Measurements from ENCODE around the gene FRYL. TPM values are rescaled to one million over a fixed set of nuclear protein-coding genes. Genes with fewer than 3 reads are reported as not detected.

FRYL gene
- total and polyA plus RNA-seq, 2 experiments from 2014 or later, result 15.7 to 82.3 TPM

- Histone ChIP-seq H4K20me1 (ENCODE audit: insufficient read depth, poor library complexity, severe bottlenecking) (peaks cover 4% of the 10 kb centered on the region), H3K79me2 (peaks cover 79% of the 10 kb centered on the region)
- WGBS (ENCODE audit: low lambda C conversion rate, missing lambda C conversion rate), result 85% methylated on average over 1 of the region's 1 CpG
Measured at GRCh38 chr4:48753159-48753558, 26.9 kb downstream of the FRYL start.

DNA sequence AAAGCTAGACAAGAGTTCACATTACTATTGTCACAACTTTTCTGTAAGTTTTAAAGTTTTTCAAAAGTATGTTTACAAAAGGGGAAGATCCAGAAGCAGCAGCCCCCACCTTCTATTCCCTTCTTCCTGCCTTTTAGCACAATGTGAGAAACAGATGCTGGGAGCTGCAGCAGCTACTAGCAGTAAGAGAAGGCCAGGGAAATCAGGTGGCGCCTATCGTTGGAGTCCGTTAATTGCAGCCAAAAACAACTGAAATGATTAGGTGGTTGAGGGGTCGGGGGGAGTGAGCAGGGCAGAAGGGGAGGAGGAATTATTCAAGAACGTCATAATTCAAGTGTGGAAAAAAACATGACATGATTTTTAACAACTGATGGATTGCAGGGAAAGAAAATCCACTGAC, 27.4 kb downstream of the FRYL start:
- no peaks in the 10 kb centered on the region for H3K9me3 ChIP-seq (ENCODE audit: low read depth)
- DNase-seq (ENCODE audit: low spot score), result no peak
- no peak overlapping the region for H3K4me2 ChIP-seq
- no peak overlapping the region for H3K4me3 ChIP-seq
- WGBS (ENCODE audit: low lambda C conversion rate, missing lambda C conversion rate), result 60% methylated on average over 5 of the region's 5 CpGs
- TF ChIP-seq CTCF (IDR thresholded peaks at IDR 0.05; ENCODE audit: poor library complexity), result no peak
- no peak for TF ChIP-seq EZH2 (IDR thresholded peaks at IDR 0.05; ENCODE audit: borderline replicate concordance)
- TF ChIP-seq EZH2phosphoT487 (IDR thresholded peaks at IDR 0.05; ENCODE audit: low read depth, severe bottlenecking, unreplicated experiment), result no peak
- peaks cover 4% of the 10 kb centered on the region for H4K20me1 ChIP-seq (ENCODE audit: insufficient read depth, poor library complexity, severe bottlenecking)
- H3K4me1 ChIP-seq (ENCODE audit: insufficient read depth), result no peaks in the 10 kb centered on the region
- no peak overlapping the region for H3K27ac ChIP-seq
- no peaks in the 10 kb centered on the region for H3K36me3 ChIP-seq (replicated peaks; ENCODE audit: insufficient read depth, low read depth)
- no peak overlapping the region for H2AFZ ChIP-seq
- no peaks in the 10 kb centered on the region for H3K27me3 ChIP-seq
- no peaks in the 10 kb centered on the region for H3K9me2 ChIP-seq (replicated peaks; ENCODE audit: insufficient read depth)
- H3K79me2 ChIP-seq, result peaks cover 80% of the 10 kb centered on the region

More at GRCh38 chr4:48753159-48753558, 26.9 kb downstream of the FRYL start:
- no peak overlapping the region for H3K4me3 ChIP-seq
- no peaks in the 10 kb centered on the region for H3K36me3 ChIP-seq (replicated peaks; ENCODE audit: insufficient read depth, low read depth)
- H3K27me3 ChIP-seq, result no peaks in the 10 kb centered on the region
- no peaks in the 10 kb centered on the region for H3K4me1 ChIP-seq (ENCODE audit: insufficient read depth)
- no peak overlapping the region for H2AFZ ChIP-seq
- no peak for TF ChIP-seq EZH2phosphoT487 (IDR thresholded peaks at IDR 0.05; ENCODE audit: low read depth, severe bottlenecking, unreplicated experiment)
- no peaks in the 10 kb centered on the region for H3K9me2 ChIP-seq (replicated peaks; ENCODE audit: insufficient read depth)
- no peak overlapping the region for H3K27ac ChIP-seq
- H3K9me3 ChIP-seq (ENCODE audit: low read depth), result no peaks in the 10 kb centered on the region
- no peak for DNase-seq (ENCODE audit: low spot score)
- no peak overlapping the region for H3K4me2 ChIP-seq

DNA sequence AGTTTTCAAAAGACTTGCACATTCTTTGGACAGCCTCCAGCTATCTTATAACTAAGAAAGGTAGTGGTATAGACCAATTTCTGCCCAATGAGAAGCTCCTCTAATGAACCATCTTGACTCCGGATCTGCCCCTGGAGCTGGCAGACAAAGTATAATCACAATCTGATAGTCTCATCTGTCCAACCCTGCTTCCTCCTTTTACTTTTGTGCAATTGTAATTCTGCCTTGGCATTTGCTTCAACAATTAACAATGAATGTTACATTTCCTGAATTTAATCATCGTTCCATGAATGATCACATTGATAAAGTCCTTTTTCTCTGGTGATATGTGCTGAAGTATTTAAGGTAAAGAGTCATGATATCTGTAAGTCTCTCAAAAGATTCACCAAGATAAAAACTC, 27.8 kb downstream of the FRYL start:
- Histone ChIP-seq H3K36me3 (replicated peaks; ENCODE audit: insufficient read depth, low read depth) (no peaks in the 10 kb centered on the region), H3K4me3 (no peak overlapping the region), H3K27ac (no peak overlapping the region), H3K79me2 (peaks cover 85% of the 10 kb centered on the region), H3K27me3 (no peaks in the 10 kb centered on the region), H3K4me2 (no peak overlapping the region), H3K9me3 (ENCODE audit: low read depth) (no peaks in the 10 kb centered on the region), H3K9me2 (replicated peaks; ENCODE audit: insufficient read depth) (no peaks in the 10 kb centered on the region), H2AFZ (no peak overlapping the region), H4K20me1 (ENCODE audit: insufficient read depth, poor library complexity, severe bottlenecking) (peaks cover 5% of the 10 kb centered on the region), H3K4me1 (ENCODE audit: insufficient read depth) (no peaks in the 10 kb centered on the region)
- TF ChIP-seq CTCF (IDR thresholded peaks at IDR 0.05; ENCODE audit: poor library complexity) (no peak), EZH2 (IDR thresholded peaks at IDR 0.05; ENCODE audit: borderline replicate concordance) (no peak), EZH2phosphoT487 (IDR thresholded peaks at IDR 0.05; ENCODE audit: low read depth, severe bottlenecking, unreplicated experiment) (no peak)
- 88% methylated on average over 2 of the region's 2 CpGs for WGBS (ENCODE audit: low lambda C conversion rate, missing lambda C conversion rate)
- no peak for DNase-seq (ENCODE audit: low spot score)

GRCh38 chr4:48748949-48749596, 31.0 kb downstream of the FRYL start:
- Histone ChIP-seq H4K20me1 (ENCODE audit: insufficient read depth, poor library complexity, severe bottlenecking) (peaks cover 9% of the 10 kb centered on the region), H3K9me3 (ENCODE audit: low read depth) (no peaks in the 10 kb centered on the region), H3K79me2 (peaks cover 83% of the 10 kb centered on the region), H3K4me2 (no peak overlapping the region), H3K4me3 (no peak overlapping the region), H3K4me1 (ENCODE audit: insufficient read depth) (no peaks in the 10 kb centered on the region), H3K27me3 (no peaks in the 10 kb centered on the region), H3K27ac (no peak overlapping the region), H3K9me2 (replicated peaks; ENCODE audit: insufficient read depth) (no peaks in the 10 kb centered on the region), H2AFZ (no peak overlapping the region), H3K36me3 (replicated peaks; ENCODE audit: insufficient read depth, low read depth) (no peaks in the 10 kb centered on the region)
- WGBS (ENCODE audit: low lambda C conversion rate, missing lambda C conversion rate), result 86% methylated on average over 11 of the region's 11 CpGs
- no peak for TF ChIP-seq CTCF (IDR thresholded peaks at IDR 0.05; ENCODE audit: poor library complexity)
- TF ChIP-seq EZH2phosphoT487 (IDR thresholded peaks at IDR 0.05; ENCODE audit: low read depth, severe bottlenecking, unreplicated experiment), result no peak
- DNase-seq (ENCODE audit: low spot score), result peak; percentile 12

Measured in hepatocyte (in vitro differentiated cells).